Tibial nerve (tissue), 4 donors: Measurements from ENCODE around the gene SSTR3.

Source experiments
- EP300 ChIP-seq, 2 donors: sonication (generic); formaldehyde crosslinking; IDR thresholded peaks; one replicate each; pipeline ENCODE4 v1.6.1; 2017; ENCODE audit warnings: antibody characterized with exemption in 2 of 2, mild to moderate bottlenecking in 1 of 2
- TF ChIP-seq, protein P1 (sequence below), 5 experiments: fragments of 200-600 bp in 3 of 5; fragments of 450-650 bp in 2 of 5; sonication (generic) in 3 of 5; IDR thresholded peaks; one replicate each; pipeline ENCODE4 v1.5.1; 2016 to 2019; ENCODE audit warnings: antibody characterized with exemption in 5 of 5, mild to moderate bottlenecking in 3 of 5, moderate library complexity in 2 of 5

DNA sequence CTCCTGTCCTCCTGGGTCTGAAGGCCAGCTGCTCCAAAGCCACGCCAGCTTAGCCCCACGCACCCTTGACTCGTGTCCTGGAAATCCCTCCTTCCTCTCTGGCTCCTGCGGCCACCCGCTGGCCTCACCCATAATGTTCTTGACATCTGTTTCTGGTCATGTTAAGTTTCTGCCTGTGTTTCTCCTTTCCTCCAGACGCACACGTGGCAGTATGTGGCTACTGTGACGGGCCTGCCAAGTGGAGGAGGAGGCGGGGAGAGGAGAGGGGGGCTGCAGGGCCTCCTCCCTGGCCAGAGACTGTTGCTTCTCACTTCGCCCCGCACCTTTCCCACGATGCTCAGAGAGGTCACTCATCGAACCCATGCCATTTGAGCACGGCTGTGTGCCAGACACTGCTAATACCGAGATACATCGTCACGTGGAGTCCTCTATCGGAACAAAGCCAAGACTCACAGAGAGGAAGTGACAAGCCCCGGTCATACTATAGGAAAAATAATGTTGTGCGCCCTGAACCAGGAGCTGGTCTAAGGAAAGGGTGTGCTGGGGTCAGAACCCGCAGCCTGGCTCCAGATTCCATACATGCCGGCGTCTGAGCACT, 35.7 kb downstream of the SSTR3 start:
- TF ChIP-seq, protein P1, sequence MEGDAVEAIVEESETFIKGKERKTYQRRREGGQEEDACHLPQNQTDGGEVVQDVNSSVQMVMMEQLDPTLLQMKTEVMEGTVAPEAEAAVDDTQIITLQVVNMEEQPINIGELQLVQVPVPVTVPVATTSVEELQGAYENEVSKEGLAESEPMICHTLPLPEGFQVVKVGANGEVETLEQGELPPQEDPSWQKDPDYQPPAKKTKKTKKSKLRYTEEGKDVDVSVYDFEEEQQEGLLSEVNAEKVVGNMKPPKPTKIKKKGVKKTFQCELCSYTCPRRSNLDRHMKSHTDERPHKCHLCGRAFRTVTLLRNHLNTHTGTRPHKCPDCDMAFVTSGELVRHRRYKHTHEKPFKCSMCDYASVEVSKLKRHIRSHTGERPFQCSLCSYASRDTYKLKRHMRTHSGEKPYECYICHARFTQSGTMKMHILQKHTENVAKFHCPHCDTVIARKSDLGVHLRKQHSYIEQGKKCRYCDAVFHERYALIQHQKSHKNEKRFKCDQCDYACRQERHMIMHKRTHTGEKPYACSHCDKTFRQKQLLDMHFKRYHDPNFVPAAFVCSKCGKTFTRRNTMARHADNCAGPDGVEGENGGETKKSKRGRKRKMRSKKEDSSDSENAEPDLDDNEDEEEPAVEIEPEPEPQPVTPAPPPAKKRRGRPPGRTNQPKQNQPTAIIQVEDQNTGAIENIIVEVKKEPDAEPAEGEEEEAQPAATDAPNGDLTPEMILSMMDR (IDR thresholded peaks at IDR 0.05): no peak
- peak in 1 of 2 donors; percentile 67 for TF ChIP-seq EP300 (IDR thresholded peaks at IDR 0.05)
